Stomach (tissue), 4 donors: ENCODE measurements around the gene GSTO2.

Source experiments
- EP300 ChIP-seq: sonication (generic); formaldehyde crosslinking; IDR thresholded peaks from one replicate; pipeline ENCODE4 v1.6.1; 2017; ENCODE audit warnings: antibody characterized with exemption
- POLR2A ChIP-seq, 4 donors: fragments of 450-650 bp; IDR thresholded peaks; one replicate each; pipeline ENCODE4 v1.6.1; 2016; ENCODE audit warnings: antibody characterized with exemption in 4 of 4, control low read depth in 2 of 4, mild to moderate bottlenecking in 1 of 4, moderate library complexity in 1 of 4
- POLR2AphosphoS5 ChIP-seq, 3 donors: sonication (generic); formaldehyde crosslinking; IDR thresholded peaks; one replicate each; pipeline ENCODE4 v1.6.1; 2016; ENCODE audit warnings: antibody characterized with exemption in 3 of 3
- TF ChIP-seq, protein P1 (sequence below), 7 experiments: fragments of 450-650 bp in 4 of 7; fragments of 200-600 bp in 3 of 7; sonication (generic) in 3 of 7; IDR thresholded peaks; one replicate each; pipeline ENCODE4 v1.5.1; 2016 to 2019; ENCODE audit warnings: antibody characterized with exemption in 7 of 7, control low read depth in 2 of 7, mild to moderate bottlenecking in 1 of 7

GRCh38 chr10:104220522-104220921, 48.5 kb upstream of the GSTO2 start:
- TF ChIP-seq, protein P1, sequence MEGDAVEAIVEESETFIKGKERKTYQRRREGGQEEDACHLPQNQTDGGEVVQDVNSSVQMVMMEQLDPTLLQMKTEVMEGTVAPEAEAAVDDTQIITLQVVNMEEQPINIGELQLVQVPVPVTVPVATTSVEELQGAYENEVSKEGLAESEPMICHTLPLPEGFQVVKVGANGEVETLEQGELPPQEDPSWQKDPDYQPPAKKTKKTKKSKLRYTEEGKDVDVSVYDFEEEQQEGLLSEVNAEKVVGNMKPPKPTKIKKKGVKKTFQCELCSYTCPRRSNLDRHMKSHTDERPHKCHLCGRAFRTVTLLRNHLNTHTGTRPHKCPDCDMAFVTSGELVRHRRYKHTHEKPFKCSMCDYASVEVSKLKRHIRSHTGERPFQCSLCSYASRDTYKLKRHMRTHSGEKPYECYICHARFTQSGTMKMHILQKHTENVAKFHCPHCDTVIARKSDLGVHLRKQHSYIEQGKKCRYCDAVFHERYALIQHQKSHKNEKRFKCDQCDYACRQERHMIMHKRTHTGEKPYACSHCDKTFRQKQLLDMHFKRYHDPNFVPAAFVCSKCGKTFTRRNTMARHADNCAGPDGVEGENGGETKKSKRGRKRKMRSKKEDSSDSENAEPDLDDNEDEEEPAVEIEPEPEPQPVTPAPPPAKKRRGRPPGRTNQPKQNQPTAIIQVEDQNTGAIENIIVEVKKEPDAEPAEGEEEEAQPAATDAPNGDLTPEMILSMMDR (IDR thresholded peaks at IDR 0.05), result no peak
- TF ChIP-seq POLR2A (IDR thresholded peaks at IDR 0.05), result no peak
- no peak for TF ChIP-seq EP300
- TF ChIP-seq POLR2AphosphoS5 (IDR thresholded peaks at IDR 0.05), result peak in 1 of 3 donors; percentile 12
